Measurements from ENCODE around the gene JAK1. TPM values are rescaled to one million over a fixed set of nuclear protein-coding genes. Genes with fewer than 3 reads are reported as not detected.
A peak's percentile ranks its signal among the peaks of the same experiment; 100 is the strongest.
"Not testable (repeated sequence)": the region's sequence is repeated elsewhere in the genome, so short reads cannot be mapped to it uniquely, and the experiment has no call there.

Gene JAK1
- total RNA-seq, 2 donors from 2014 or later: 90.3 to 122 TPM

DNA sequence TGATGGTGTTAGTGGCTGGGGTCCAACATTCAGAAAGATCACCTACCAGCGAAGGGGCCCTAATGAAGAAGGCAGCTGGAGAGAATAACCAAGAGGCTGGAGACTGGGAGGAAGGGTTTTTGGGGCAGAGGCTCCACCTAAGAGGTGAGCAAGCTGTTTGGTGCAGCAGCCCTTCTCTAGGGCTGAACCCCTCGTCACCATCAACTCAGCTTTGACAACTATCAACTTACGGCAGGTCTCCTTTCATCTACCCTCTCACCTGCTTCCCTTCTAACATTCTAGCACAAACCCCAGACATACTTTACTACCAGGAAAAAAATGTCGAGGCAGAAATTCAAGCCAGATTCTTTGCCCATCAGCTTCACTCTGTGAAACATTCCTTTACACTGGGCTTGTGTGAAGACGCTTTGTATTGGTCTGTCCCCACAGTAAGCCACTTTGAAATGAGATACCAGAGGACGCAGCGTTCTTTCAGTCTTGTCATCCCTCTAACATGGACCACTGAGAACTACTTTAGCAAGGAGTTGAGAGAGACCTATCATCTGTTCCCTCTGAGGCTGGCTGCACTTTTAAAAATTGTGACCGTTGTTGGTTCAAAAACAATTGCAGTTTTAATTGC lies 136.8 kb downstream of the JAK1 start:
- DNase-seq (ENCODE audit: low spot score): no peak
- TF ChIP-seq, protein P1, sequence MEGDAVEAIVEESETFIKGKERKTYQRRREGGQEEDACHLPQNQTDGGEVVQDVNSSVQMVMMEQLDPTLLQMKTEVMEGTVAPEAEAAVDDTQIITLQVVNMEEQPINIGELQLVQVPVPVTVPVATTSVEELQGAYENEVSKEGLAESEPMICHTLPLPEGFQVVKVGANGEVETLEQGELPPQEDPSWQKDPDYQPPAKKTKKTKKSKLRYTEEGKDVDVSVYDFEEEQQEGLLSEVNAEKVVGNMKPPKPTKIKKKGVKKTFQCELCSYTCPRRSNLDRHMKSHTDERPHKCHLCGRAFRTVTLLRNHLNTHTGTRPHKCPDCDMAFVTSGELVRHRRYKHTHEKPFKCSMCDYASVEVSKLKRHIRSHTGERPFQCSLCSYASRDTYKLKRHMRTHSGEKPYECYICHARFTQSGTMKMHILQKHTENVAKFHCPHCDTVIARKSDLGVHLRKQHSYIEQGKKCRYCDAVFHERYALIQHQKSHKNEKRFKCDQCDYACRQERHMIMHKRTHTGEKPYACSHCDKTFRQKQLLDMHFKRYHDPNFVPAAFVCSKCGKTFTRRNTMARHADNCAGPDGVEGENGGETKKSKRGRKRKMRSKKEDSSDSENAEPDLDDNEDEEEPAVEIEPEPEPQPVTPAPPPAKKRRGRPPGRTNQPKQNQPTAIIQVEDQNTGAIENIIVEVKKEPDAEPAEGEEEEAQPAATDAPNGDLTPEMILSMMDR (IDR thresholded peaks at IDR 0.05): no peak
- H3K4me1 ChIP-seq: no peaks in the 10 kb centered on the region
- no peak overlapping the region for H3K27ac ChIP-seq
- no peaks in the 10 kb centered on the region for H3K9me3 ChIP-seq
- H3K27me3 ChIP-seq: no peaks in the 10 kb centered on the region
- peaks cover 25% of the 10 kb centered on the region for H3K36me3 ChIP-seq
- H3K4me3 ChIP-seq: no peak overlapping the region

DNA sequence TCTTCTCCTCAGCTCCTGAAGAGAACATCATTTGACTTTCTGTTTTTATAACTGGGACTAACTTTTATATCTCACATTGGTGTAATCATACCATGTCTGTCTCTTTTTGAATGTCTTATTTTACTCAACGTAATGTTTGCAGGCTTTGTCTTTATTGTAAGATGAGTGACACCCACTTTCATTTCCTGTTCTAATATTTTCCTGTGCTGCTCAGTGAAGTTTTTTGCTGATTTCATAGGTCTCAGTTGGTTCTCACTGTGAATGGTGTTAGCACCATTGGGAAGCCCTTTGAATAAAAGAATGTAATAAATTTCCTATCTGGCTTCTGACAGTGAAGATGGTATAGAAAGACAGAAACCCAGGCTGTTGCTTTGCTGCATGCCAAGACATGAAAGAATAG lies 137.5 kb downstream of the JAK1 start:
- DNase-seq (ENCODE audit: low spot score): no peak
- no peaks in the 10 kb centered on the region for H3K27me3 ChIP-seq
- H3K36me3 ChIP-seq: peaks cover 18% of the 10 kb centered on the region
- no peak overlapping the region for H3K4me3 ChIP-seq
- H3K4me1 ChIP-seq: peaks cover 0 to 6% of the 10 kb centered on the region in 2 donors
- H3K9me3 ChIP-seq: no peaks in the 10 kb centered on the region
- H3K27ac ChIP-seq: no peak overlapping the region
- TF ChIP-seq, protein P1 (IDR thresholded peaks at IDR 0.05): no peak

DNA sequence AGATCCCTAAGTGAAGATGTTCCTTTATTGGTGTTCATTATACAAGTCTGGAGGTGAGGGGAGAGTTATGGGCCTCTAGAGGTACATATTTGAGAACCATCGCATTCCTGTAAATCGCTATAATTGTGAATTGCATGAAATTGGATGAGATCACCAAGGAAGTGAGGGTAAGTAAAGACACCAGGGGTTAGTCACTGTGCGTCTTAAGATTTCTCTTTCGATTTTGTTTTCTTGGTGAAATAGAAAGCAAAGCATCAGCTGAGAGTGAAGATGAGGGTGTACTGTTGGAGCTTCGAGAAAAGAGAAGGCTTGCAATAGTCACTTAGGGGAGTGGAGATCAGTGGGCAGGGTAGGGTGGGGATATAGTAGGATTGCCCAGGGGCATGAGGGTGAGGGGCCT lies 139.4 kb downstream of the JAK1 start:
- Histone ChIP-seq H3K4me3 (no peak overlapping the region), H3K36me3 (peaks cover under 1% of the 10 kb centered on the region), H3K27me3 (no peaks in the 10 kb centered on the region), H3K9me3 (no peaks in the 10 kb centered on the region), H3K27ac (no peak overlapping the region), H3K4me1 (peaks cover 0 to 7% of the 10 kb centered on the region in 2 donors)
- TF ChIP-seq, protein P1 (IDR thresholded peaks at IDR 0.05): no peak
- DNase-seq (ENCODE audit: low spot score): no peak

DNA sequence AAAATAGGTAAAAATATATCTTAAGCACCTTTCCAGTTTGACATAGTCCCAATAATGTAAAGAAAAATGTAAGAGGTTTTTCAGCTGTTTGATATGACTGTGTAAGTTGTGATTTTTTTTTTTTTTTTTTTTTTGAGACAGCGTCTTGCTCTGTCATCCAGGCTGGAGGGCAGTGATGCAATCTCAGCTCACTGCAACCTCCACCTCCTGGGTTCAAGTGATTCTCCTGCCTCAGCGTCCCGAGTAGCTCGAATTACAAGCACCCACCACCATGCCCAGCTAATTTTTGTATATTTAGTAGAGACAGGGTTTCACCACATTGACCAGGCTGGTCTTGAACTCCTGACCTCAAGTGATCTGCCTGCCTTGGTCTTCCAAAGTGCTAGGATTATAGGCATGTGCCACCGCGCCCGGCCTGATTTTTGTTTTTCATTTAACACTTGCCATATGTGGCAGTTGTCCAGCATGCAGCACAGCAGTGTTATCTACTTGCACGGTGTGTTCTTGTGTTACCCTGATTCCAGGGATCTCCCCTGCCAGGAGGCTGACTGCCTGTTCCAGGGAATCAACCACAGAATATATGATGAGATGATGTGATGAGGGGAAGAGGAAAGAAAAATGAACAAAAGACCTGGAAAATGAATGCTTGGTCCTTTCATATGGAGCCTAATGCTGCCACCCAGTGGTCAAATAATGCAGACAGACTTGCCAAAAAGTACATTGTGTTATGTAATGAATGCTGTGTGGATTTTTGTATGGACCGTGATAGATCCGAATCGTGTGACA lies 142.5 kb downstream of the JAK1 start:
- no peaks in the 10 kb centered on the region for H3K9me3 ChIP-seq
- no peak overlapping the region for H3K27ac ChIP-seq
- peak; percentile 74 for DNase-seq (ENCODE audit: low spot score)
- peaks cover 0 to 7% of the 10 kb centered on the region in 2 donors for H3K4me1 ChIP-seq
- H3K36me3 ChIP-seq: no peaks in the 10 kb centered on the region
- TF ChIP-seq, protein P1 (IDR thresholded peaks at IDR 0.05): peak; percentile 59 to 81
- H3K4me3 ChIP-seq: peak overlapping the region in 1 of 2 donors; percentile 1
- H3K27me3 ChIP-seq: no peaks in the 10 kb centered on the region

DNA sequence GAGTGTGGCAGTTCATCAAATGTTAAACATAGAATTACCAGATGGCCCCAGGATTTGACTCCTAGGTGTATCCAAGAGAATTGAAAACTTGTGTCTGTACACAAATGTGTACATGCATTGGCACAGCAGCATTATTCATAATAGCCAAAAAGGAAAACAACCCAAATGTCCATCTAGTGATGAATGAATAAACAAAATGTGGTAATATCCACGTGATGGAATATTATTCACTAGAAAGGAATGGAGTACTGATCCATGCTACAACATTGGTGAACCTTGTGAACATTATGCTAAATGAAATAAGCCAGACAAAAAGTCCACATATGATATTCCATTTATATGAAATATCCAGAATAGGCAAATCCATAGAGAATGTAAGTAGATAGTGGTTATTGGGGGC lies 143.7 kb downstream of the JAK1 start:
- no peaks in the 10 kb centered on the region for H3K36me3 ChIP-seq
- H3K4me3 ChIP-seq: no peak overlapping the region
- H3K9me3 ChIP-seq: no peaks in the 10 kb centered on the region
- DNase-seq (ENCODE audit: low spot score): no peak
- TF ChIP-seq, protein P1 (IDR thresholded peaks at IDR 0.05): no peak
- no peak overlapping the region for H3K27ac ChIP-seq
- H3K27me3 ChIP-seq: no peaks in the 10 kb centered on the region
- H3K4me1 ChIP-seq: peaks cover 0 to 7% of the 10 kb centered on the region in 2 donors

DNA sequence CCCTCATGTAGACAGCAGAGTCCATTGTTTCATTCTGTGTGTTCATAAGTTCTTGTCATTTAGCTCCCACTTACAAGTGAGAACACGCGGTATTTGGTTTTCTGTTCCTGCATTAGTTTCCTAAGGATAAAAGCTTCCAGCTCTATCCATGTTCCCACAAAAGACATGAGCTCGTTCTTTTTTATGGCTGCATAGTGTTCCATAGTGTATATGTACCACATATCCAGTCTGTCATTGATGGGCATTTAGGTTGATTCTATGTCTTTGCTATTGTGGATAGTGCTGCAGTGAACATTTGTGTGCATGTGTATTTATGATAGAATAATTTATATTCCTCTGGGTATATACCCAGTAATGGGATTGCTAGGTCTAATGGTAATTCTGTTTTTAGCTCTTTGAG lies 145.8 kb downstream of the JAK1 start:
- H3K4me1 ChIP-seq; H3K27ac ChIP-seq; H3K4me3 ChIP-seq; H3K36me3 ChIP-seq; DNase-seq (ENCODE audit: low spot score); H3K9me3 ChIP-seq; H3K27me3 ChIP-seq: not testable (repeated sequence)

DNA sequence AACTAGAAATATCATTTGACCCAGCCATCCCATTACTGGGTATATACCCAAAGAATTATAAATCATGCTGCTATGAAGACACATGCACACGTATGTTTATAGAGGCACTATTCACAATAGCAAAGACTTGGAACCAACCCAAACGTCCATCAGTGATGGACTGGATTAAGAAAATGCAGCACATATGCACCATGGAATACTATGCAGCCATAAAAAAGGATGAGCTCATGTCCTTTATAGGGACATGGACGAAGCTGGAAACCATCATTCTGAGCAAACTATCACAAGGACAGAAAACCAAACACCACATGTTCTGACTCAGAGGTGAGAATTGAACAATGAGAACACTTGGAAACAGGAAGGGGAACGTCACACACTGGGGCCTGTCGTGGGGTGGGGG lies 149.0 kb downstream of the JAK1 start:
- H3K4me1 ChIP-seq; H3K9me3 ChIP-seq; H3K27ac ChIP-seq; H3K4me3 ChIP-seq; H3K27me3 ChIP-seq; H3K36me3 ChIP-seq; DNase-seq (ENCODE audit: low spot score): not testable (repeated sequence)

Measured in right atrium auricular region (tissue), 2 donors.